GM12872 (cell line): Measurements from ENCODE around the gene TDRD12.

Experiments
- TF ChIP-seq, protein P1 (sequence below): IDR thresholded peaks from 3 replicates; pipeline ENCODE4 v1.5.1; 2011; ENCODE audit warnings: low read depth, mild to moderate bottlenecking, low read length, moderate library complexity; ENCODE audit not compliant: insufficient read depth

TDRD12 gene

DNA sequence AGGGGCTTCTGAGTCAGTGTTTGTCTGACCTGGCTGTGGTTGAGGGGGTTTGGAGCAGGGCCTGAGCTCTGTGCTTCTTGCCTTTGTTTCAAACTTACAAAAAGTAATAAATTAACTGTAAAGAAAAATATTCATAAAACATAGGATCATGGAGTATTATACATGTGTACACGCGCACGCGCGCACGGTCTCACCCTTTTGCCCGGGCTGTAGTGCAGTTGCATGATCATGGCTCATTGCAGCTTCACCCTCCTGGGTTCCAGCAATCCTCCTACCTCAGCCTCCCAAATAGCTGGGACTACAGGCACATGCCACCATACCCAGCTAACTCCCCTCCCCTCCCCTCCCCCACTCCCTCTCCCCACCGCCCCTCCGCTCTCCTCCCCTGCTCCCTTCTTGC lies 23.5 kb downstream of the TDRD12 start:
- TF ChIP-seq, protein P1, sequence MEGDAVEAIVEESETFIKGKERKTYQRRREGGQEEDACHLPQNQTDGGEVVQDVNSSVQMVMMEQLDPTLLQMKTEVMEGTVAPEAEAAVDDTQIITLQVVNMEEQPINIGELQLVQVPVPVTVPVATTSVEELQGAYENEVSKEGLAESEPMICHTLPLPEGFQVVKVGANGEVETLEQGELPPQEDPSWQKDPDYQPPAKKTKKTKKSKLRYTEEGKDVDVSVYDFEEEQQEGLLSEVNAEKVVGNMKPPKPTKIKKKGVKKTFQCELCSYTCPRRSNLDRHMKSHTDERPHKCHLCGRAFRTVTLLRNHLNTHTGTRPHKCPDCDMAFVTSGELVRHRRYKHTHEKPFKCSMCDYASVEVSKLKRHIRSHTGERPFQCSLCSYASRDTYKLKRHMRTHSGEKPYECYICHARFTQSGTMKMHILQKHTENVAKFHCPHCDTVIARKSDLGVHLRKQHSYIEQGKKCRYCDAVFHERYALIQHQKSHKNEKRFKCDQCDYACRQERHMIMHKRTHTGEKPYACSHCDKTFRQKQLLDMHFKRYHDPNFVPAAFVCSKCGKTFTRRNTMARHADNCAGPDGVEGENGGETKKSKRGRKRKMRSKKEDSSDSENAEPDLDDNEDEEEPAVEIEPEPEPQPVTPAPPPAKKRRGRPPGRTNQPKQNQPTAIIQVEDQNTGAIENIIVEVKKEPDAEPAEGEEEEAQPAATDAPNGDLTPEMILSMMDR = no peak

DNA sequence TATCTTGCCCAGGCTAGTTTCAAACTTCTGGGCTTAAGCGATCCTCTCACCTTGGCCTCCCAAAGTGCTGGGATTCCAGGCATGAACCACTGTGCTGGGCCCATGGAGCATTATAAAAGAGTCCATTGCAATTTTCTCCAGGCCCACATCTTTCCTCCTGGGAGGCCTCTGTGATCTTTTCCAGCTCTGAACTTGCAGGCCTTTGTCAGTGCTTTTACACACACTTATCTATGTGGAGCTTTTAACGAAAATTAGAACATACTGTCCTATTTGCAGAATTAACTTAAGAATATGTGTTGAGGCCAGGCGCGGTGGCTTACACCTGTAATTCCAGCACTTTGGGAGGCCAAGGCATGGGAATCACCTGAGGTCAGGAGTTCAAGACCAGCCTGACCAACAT lies 23.9 kb downstream of the TDRD12 start:
- TF ChIP-seq, protein P1 = no peak

DNA sequence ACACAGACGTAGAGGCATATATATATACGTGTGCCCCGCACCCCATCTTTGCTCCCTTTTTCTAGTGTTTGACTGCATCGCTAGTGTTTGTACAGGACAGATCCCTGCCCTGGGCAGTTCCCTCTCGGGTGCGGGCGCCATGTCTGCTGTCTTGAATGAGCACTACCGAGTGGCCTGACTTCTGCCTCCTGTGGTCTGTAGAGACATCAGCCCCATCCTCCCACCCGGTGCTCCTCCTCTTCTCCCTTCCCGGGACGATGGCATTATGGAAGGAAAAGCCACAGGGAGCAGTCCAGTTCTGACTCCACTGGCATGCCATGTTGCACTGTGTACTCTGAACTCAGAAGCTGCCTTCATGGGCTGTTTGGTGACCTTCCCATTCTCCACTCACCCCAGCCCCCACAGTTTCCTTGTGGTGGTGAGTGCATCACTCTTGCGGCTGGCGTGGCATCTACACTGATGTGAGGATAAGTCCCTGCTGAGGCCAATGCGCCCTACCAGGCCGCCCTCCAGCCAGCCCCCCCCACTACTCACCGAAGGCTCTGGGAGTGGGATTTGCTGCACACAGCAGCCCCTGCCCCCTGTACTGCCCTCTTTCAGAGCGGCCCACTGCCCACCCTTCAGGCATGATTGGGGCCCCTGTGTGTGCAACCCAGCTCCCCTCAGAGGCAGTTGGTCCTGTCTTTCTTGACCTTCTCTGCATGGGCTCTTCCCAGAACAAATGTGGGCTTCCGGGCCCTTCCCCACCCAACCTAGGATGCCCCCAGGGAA lies 25.2 kb downstream of the TDRD12 start:
- TF ChIP-seq, protein P1 = no peak

DNA sequence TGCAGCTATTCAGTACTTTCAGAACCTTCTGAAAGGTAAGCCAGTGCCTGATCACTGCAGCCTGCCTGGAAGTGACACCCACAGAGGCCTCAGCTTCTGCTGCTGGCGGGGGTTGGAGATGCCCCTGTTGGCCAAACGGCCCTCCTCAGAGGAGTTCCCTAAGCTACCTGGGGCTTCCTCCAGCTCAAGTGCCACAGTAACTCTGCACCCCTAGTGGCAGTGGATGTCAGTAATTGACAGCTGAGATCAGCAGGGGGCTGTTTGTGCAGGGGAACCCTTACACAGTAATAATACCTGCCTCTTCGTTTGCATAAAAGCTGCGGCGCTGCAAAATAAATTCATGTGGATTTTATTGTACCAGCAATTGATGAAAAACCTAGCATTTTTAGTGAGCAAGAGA lies 28.9 kb downstream of the TDRD12 start:
- TF ChIP-seq, protein P1 = peak; percentile 55

DNA sequence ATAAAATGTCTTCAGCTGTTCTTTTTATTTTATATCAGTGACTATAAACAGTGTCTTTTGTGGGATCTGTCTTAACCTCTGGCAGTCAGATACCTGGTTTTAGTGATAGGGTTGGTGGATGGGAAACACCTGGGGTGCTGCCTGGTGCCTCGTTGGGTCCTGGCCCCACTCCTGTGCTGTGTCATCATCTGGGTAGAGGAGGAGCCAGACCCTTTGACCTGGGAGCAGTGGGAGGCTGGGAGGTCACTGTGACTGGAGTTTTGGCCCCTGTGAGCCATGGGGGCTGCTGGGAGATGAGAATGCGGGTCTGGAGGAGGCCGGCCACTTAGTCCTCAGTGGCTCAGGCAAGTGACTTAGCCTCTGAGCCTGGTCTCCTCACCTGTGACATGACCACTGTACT lies 29.4 kb downstream of the TDRD12 start:
- TF ChIP-seq, protein P1 = no peak

DNA sequence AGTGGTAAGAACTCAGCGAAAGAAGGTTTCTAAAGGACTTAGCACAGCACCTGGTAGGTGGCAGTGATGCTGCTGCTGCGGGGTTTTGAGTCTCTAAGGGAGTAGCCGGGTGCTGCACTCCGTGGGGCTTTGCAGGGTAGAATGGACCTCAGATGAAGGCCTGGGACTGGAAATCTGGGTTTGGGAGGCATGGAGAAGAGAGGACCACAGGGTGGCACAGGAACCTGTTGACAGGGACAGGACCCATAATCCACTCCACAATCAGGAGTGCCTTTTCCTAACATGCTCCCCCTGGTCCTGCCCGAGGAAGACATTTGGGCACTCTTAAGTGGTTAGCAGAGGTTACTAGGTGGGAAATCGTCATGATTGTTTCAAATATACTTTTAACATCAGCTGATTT lies 29.8 kb downstream of the TDRD12 start:
- TF ChIP-seq, protein P1 = no peak

DNA sequence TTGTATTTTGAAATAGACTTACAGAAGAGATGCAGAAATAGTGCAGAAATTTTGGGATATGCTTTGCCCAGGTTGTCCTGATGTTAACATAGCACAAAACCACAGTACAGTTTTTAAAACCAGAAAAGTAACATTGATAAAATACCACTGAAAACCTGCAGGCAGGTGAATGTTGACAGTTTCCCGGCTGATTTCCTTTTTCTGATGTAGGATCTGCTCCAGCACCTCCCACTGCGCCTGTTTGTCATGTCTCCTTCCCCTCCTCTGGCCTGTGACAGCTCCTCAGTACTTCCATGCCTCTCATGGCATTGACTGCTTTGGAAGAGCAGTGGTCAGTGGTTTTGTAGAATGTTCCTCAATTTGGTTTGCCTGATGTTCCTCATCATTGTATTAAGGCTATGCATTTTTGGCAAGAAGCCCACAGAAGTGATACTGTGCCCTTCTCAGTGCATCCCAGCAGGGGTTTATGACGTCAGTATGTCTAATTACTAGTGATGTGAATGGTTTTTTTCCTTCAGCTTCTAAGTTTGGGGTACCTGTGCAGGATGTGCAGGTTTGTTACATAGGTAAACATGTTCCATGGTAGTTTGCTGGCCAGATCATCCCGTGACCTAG lies 31.0 kb downstream of the TDRD12 start:
- TF ChIP-seq, protein P1 = no peak
